Measurements from ENCODE around the gene MSI2.

Gene MSI2

GRCh38 chr17:57270801-57271245, 14.5 kb downstream of the MSI2 start:
- no peak for DNase-seq

GRCh38 chr17:57271821-57272220, 15.5 kb downstream of the MSI2 start:
- DNase-seq, result no peak

- DNase-seq, result no peak
These were observed 17.2 kb downstream of the MSI2 start for GRCh38 chr17:57273490-57273889.

- DNase-seq, result no peak
These were observed 17.8 kb downstream of the MSI2 start for GRCh38 chr17:57274162-57274561.

GRCh38 chr17:57275071-57275764, 18.9 kb downstream of the MSI2 start:
- no peak for DNase-seq

GRCh38 chr17:57276621-57277020, 20.3 kb downstream of the MSI2 start:
- no peak for DNase-seq

- no peak for DNase-seq
These were observed 21.7 kb downstream of the MSI2 start for GRCh38 chr17:57277923-57278604.

GRCh38 chr17:57278740-57279387, 22.5 kb downstream of the MSI2 start:
- DNase-seq, result no peak

- no peak for DNase-seq
These were observed 23.1 kb downstream of the MSI2 start for GRCh38 chr17:57279432-57279831.

GRCh38 chr17:57281887-57282286, 25.6 kb downstream of the MSI2 start:
- DNase-seq, result no peak

GRCh38 chr17:57282296-57282695, 26.0 kb downstream of the MSI2 start:
- no peak for DNase-seq

- DNase-seq, result no peak
These were observed 27.1 kb downstream of the MSI2 start for GRCh38 chr17:57283203-57283971.

GRCh38 chr17:57284583-57284982, 28.3 kb downstream of the MSI2 start:
- no peak for DNase-seq

- no peak for DNase-seq
These were observed 28.8 kb downstream of the MSI2 start for GRCh38 chr17:57284984-57285646.

- no peak for DNase-seq
These were observed 29.4 kb downstream of the MSI2 start for GRCh38 chr17:57285701-57286100.

GRCh38 chr17:57286399-57287105, 30.2 kb downstream of the MSI2 start:
- no peak for DNase-seq

- DNase-seq, result no peak
These were observed 31.9 kb downstream of the MSI2 start for GRCh38 chr17:57288040-57288772.

GRCh38 chr17:57288773-57289121, 32.4 kb downstream of the MSI2 start:
- DNase-seq, result no peak

- no peak for DNase-seq
These were observed 32.8 kb downstream of the MSI2 start for GRCh38 chr17:57289130-57289529.

- no peak for DNase-seq
These were observed 33.3 kb downstream of the MSI2 start for GRCh38 chr17:57289613-57290012.

GRCh38 chr17:57290981-57291380, 34.7 kb downstream of the MSI2 start:
- no peak for DNase-seq

Measured in fibroblast of skin of scalp (primary cell).